ENCODE results near the gene PACSIN1. TPM values are rescaled to one million over a fixed set of nuclear protein-coding genes. Genes with fewer than 3 reads are reported as not detected.

Gene PACSIN1
- total RNA-seq, 1 experiment from 2014 or later: not detected

GRCh38 chr6:34494973-34495372 is 29.1 kb downstream of the PACSIN1 start:
- Histone ChIP-seq H3K36me3 (no peaks in the 10 kb centered on the region), H3K9me3 (no peaks in the 10 kb centered on the region), H3K4me3 (no peak overlapping the region), H3K27me3 (no peaks in the 10 kb centered on the region)
- no peak for DNase-seq

- no peak overlapping the region for H3K4me3 ChIP-seq
- H3K9me3 ChIP-seq: no peaks in the 10 kb centered on the region; the same call in 1 of the 2 replicates
- H3K27me3 ChIP-seq: no peaks in the 10 kb centered on the region
- no peak for DNase-seq
- no peaks in the 10 kb centered on the region for H3K36me3 ChIP-seq
Observed at GRCh38 chr6:34496103-34496685, 30.3 kb downstream of the PACSIN1 start.

DNA sequence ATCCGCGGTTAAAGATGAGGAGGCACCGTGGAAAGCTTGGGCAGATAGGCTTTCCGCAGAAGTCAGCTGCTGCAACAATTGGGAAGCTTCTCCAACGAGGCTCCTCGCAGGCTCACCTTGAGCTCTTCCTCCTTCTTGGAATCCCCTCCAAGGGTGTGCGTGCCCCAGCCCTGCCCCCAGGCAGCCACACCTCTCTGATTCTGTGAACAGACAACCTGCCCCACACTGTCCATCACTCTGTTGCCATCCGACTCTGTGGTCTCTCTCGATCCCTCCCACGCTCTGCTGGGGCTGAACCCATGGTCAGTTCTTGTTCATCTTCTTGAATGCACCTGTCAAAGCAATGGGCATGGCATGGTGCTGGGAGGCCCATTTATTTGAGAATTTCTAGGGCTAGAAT is 31.5 kb downstream of the PACSIN1 start:
- Histone ChIP-seq H3K4me3 (no peak overlapping the region), H3K36me3 (no peaks in the 10 kb centered on the region), H3K27me3 (no peaks in the 10 kb centered on the region), H3K9me3 (no peaks in the 10 kb centered on the region; the same call in 1 of the 2 replicates)
- DNase-seq: no peak

- Histone ChIP-seq H3K36me3 (no peaks in the 10 kb centered on the region), H3K4me3 (no peak overlapping the region), H3K9me3 (no peaks in the 10 kb centered on the region), H3K27me3 (no peaks in the 10 kb centered on the region)
- DNase-seq: no peak
Observed at GRCh38 chr6:34506718-34507117, 40.8 kb downstream of the PACSIN1 start.

- Histone ChIP-seq H3K4me3 (no peak overlapping the region), H3K9me3 (no peaks in the 10 kb centered on the region), H3K36me3 (no peaks in the 10 kb centered on the region), H3K27me3 (no peaks in the 10 kb centered on the region)
- DNase-seq: no peak
Observed at GRCh38 chr6:34508425-34508824, 42.5 kb downstream of the PACSIN1 start.

DNA sequence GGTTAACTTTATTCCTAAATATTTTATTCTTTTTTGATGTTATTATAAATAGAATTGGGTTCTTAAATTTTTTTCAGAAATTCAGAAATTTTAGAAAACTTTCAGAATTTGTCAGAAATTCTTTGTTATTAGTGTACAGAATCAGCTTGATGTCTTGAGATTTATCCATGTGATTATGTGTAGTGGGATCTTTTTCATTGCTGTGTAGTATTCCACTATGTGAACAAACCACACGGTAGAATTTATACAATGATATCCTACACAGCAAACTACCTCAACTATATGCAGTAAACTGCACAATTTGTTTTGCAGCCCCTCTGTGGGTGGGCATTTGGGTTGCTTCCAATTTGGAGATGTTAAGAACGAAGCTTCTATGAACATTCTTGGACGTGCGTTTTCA is 43.9 kb downstream of the PACSIN1 start:
- Histone ChIP-seq H3K36me3 (no peaks in the 10 kb centered on the region), H3K27me3 (no peaks in the 10 kb centered on the region), H3K4me3 (no peak overlapping the region), H3K9me3 (no peaks in the 10 kb centered on the region)
- no peak for DNase-seq

DNA sequence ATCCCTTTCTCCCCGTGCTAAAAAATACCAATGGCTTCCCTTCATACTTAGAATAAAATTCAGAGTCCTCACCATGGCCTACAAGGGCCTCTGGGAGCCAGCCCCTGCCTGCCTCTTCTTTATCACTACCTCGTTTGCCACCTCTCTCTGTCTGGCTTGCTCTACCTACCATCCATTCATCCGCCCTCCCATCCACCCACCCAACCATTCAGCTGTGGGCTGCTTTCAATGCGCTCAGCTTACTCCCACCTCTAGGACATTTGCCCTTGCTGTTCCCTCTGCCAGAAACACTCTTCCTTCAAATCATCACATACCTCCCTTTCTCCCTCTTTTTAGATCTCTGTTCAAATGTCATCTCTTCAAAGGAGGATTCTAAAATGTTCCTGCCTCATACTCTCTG is 44.4 kb downstream of the PACSIN1 start:
- no peaks in the 10 kb centered on the region for H3K27me3 ChIP-seq
- no peak for DNase-seq
- no peaks in the 10 kb centered on the region for H3K36me3 ChIP-seq
- H3K4me3 ChIP-seq: no peak overlapping the region
- H3K9me3 ChIP-seq: no peaks in the 10 kb centered on the region

- Histone ChIP-seq H3K9me3 (no peaks in the 10 kb centered on the region), H3K27me3 (no peaks in the 10 kb centered on the region), H3K4me3 (no peak overlapping the region), H3K36me3 (no peaks in the 10 kb centered on the region)
- no peak for DNase-seq
Observed at GRCh38 chr6:34511214-34511914, 45.5 kb downstream of the PACSIN1 start.

GRCh38 chr6:34511915-34512737 is 46.2 kb downstream of the PACSIN1 start:
- Histone ChIP-seq H3K36me3 (no peaks in the 10 kb centered on the region), H3K9me3 (no peaks in the 10 kb centered on the region), H3K4me3 (no peak overlapping the region), H3K27me3 (no peaks in the 10 kb centered on the region)
- no peak for DNase-seq

GRCh38 chr6:34512738-34513115 is 46.9 kb downstream of the PACSIN1 start:
- Histone ChIP-seq H3K36me3 (no peaks in the 10 kb centered on the region), H3K27me3 (no peaks in the 10 kb centered on the region), H3K9me3 (no peaks in the 10 kb centered on the region), H3K4me3 (no peak overlapping the region)
- no peak for DNase-seq

DNA sequence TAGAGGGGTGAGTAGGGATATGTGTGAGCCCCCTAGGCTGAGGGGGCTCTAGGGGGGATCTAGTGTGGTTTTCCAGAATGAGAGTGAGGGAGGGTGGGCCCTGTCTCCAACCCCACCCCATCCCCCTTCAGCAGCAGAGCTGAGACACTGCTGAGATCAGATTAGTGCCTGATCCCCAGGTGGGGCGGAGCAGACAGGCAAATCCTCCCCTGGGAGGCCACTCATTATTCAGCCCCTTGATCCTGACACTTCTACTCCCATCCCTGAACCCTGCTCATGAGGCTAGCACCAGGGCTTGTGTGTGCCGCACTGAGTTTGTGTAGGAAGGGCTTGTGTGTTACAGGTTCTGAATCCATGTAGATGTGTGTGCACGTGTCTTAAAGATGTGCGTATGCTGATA is 47.8 kb downstream of the PACSIN1 start:
- DNase-seq: no peak

GRCh38 chr6:34514112-34514511 is 48.2 kb downstream of the PACSIN1 start:
- Histone ChIP-seq H3K36me3 (no peaks in the 10 kb centered on the region), H3K9me3 (no peaks in the 10 kb centered on the region), H3K4me3 (no peak overlapping the region), H3K27me3 (no peaks in the 10 kb centered on the region)
- DNase-seq: no peak

More for the DNA sequence above, 47.8 kb downstream of the PACSIN1 start:
- H3K4me3 ChIP-seq: no peak overlapping the region
- H3K9me3 ChIP-seq: no peaks in the 10 kb centered on the region
- no peaks in the 10 kb centered on the region for H3K36me3 ChIP-seq
- no peaks in the 10 kb centered on the region for H3K27me3 ChIP-seq

DNA sequence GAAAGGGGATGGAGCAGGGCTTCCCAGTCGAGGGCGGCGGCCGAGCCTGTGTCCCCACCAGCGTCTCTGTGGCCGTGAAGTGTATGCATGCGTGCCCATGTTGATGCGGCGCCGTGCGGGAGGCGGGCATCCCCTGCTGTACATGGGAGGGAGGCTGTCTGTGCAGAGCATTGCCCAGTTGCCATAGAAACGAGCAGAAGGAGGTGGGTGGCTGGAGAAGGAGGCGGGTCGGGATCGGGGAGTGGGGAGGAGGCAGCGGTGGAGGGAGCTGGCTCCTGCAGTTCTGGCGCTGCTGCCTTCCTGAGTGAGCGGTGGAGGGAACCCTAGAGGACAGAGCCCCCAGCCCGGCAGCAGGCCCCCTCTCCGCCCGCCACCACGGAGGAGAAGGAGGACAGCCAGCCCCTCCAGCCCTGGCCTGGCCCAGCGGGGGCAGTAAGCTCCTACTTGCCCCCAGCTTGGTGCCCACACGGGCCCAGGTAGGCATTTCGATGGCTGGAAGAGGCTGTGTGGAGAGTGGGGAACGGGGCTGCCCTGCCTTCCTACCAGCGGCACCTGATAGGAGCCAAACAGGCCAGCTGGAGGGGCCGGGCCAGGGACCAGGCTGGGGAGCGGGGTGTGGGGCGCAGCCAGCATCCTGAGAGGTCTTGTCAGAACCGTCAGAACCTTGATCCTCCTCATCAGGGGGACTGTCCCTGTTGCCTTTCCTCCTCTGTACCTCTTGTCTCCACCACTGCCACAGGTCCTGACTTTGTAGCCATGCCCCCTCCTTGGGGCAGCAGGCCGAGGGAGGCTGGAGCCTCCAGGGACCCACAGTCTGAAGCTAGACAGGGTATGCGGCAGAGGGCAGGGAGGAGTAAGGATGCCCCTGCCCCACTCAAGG is 49.0 kb downstream of the PACSIN1 start:
- no peaks in the 10 kb centered on the region for H3K9me3 ChIP-seq
- no peaks in the 10 kb centered on the region for H3K36me3 ChIP-seq
- H3K4me3 ChIP-seq: no peak overlapping the region
- no peaks in the 10 kb centered on the region for H3K27me3 ChIP-seq
- no peak for DNase-seq

DNA sequence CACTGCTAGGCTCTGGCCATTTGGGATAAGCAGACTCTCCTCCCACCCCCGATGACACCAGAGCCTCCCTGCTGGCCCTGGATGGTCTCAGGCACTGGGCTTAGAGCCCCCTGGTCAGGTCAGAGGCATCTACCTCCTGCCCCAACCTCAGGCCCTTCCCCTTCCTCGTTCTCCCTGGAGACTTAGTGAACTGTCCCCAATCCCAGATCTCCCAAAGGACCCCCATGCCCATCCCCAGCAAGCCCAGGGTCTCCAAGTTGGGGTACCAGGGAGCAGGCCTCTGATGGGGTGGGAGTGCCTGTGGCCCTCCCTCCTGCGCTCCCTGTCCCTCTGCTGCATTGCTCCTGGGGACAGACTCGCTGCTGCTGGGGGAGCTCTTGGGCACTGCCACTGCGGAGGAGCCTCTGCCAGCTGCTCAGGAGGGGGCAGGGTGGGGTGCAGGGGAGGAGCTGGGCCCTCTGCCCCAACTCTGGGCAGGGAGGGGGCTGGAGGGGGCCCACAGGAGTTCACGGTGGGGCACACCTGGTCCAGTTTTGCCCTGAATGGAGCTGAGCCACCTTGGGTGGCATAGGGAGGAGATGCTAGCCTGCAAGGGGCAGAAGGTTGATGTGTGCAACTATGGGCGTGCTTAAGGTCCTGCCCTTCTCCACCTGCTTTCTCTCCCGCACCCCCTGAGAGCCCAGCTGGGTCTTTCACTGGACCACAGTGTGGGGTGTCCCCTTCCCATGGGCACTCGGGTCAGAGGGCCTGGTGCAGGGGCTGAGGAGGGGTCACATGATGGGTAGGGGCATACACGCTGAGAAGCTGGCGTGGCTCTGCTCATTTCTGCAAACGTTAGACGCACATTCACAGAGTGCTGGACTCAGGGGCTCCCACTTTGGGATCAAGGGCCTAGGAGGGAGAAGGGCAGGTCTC is 49.9 kb downstream of the PACSIN1 start:
- Histone ChIP-seq H3K27me3 (no peaks in the 10 kb centered on the region), H3K36me3 (no peaks in the 10 kb centered on the region), H3K9me3 (no peaks in the 10 kb centered on the region), H3K4me3 (no peak overlapping the region)
- no peak for DNase-seq

DNA sequence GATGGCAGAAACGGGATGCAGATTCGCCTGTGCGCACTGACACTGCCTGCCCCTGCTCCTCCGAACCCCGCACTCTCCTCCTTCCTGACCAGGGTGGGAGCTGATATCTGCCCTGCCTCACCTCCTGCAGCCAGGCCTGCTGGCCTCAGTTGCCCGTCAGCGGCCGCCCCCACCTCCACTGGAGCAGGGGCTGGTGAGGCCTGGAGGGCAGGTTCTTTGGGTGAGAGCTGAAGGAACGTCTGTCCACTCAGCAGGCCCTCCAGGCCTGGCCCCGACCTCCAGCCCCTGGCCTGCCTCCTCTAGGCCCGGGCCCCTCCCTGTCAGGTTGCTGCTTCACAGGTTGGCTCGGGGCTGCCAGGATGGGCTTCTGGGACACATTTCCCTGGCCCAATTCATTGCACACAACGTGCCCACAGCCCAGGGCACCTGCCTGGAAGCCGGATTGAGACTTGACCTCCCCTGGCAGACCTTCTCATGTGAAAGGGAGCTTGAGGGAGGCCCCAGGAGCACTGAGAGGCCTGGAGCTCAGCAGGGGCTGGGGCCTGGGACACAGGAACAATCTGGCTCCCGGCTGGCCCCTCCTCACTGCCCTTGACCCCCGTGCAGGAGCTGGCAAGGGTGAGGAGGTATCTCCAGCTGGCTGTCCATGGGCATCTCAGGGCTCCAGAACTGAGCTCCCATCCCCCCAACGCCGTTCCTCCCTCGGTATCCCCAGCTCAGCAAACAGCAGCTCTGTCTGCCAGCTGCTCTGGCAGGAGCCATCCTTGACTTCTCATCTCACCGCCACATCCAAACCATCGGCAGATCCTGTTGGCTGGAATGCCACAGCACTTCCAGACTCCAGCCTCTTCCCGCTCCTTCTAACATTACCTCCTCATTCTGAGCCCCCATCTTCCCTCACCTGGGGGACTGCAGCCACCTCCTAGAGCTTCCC is 50.8 kb downstream of the PACSIN1 start:
- Histone ChIP-seq H3K27me3 (no peaks in the 10 kb centered on the region), H3K4me3 (no peak overlapping the region), H3K9me3 (no peaks in the 10 kb centered on the region), H3K36me3 (no peaks in the 10 kb centered on the region)
- no peak for DNase-seq
